ENCODE measurements around the gene ZZZ3. TPM values are rescaled to one million over a fixed set of nuclear protein-coding genes. Genes with fewer than 3 reads are reported as not detected.

Gene ZZZ3
- total and polyA plus RNA-seq, 4 donors: 8.6 to 48.9 (median 31.1) TPM

GRCh38 chr1:77659879-77660593 lies 22.4 kb downstream of the ZZZ3 start:
- Histone ChIP-seq H3K27me3 (ENCODE audit: control insufficient read depth in 4 of 4, insufficient read depth in 4 of 4, low read length in 3 of 4) (no peaks in the 10 kb centered on the region), H3K27ac (ENCODE audit: low read depth in 1 of 2, low read length in 2 of 2) (no peak overlapping the region), H3K4me1 (ENCODE audit: control insufficient read depth in 4 of 4, insufficient read depth in 4 of 4, low read length in 3 of 4) (peaks cover 0 to 8% (median 4%) of the 10 kb centered on the region in 4 donors), H3K9ac (ENCODE audit: low read depth in 1 of 2, low read length in 2 of 2) (no peak overlapping the region), H3K9me3 (ENCODE audit: control insufficient read depth in 4 of 4, low read length in 3 of 4) (no peaks in the 10 kb centered on the region), H3K4me3 (ENCODE audit: low read depth in 1 of 3, low read length in 3 of 3) (no peak overlapping the region), H3K36me3 (ENCODE audit: control insufficient read depth in 4 of 4, insufficient read depth in 3 of 4, low read depth in 1 of 4, low read length in 3 of 4) (no peaks in the 10 kb centered on the region)
- DNase-seq (ENCODE audit: low spot score): no peak
- TF ChIP-seq YY1 (IDR thresholded peaks at IDR 0.05): no peak
- TF ChIP-seq HNF4G (IDR thresholded peaks at IDR 0.05): no peak
- no peak for TF ChIP-seq RAD21 (IDR thresholded peaks at IDR 0.05)
- TF ChIP-seq GABPA (IDR thresholded peaks at IDR 0.05 in 1 of 2, conservative IDR thresholded peaks at IDR 0.05 in 1 of 2): no peak
- no peak for TF ChIP-seq EGR1 (IDR thresholded peaks at IDR 0.05; ENCODE audit: low read depth in 2 of 2)
- TF ChIP-seq, protein P1, sequence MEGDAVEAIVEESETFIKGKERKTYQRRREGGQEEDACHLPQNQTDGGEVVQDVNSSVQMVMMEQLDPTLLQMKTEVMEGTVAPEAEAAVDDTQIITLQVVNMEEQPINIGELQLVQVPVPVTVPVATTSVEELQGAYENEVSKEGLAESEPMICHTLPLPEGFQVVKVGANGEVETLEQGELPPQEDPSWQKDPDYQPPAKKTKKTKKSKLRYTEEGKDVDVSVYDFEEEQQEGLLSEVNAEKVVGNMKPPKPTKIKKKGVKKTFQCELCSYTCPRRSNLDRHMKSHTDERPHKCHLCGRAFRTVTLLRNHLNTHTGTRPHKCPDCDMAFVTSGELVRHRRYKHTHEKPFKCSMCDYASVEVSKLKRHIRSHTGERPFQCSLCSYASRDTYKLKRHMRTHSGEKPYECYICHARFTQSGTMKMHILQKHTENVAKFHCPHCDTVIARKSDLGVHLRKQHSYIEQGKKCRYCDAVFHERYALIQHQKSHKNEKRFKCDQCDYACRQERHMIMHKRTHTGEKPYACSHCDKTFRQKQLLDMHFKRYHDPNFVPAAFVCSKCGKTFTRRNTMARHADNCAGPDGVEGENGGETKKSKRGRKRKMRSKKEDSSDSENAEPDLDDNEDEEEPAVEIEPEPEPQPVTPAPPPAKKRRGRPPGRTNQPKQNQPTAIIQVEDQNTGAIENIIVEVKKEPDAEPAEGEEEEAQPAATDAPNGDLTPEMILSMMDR (IDR thresholded peaks at IDR 0.05; ENCODE audit: low read depth, low read length, missing input control): no peak
- TF ChIP-seq FOXA2 (IDR thresholded peaks at IDR 0.05): no peak
- TF ChIP-seq, protein P2, sequence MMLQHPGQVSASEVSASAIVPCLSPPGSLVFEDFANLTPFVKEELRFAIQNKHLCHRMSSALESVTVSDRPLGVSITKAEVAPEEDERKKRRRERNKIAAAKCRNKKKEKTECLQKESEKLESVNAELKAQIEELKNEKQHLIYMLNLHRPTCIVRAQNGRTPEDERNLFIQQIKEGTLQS (IDR thresholded peaks at IDR 0.05): no peak
- no peak for TF ChIP-seq TAF1 (conservative IDR thresholded peaks at IDR 0.05)
- TF ChIP-seq JUND (IDR thresholded peaks at IDR 0.05): no peak
- TF ChIP-seq, protein P3, sequence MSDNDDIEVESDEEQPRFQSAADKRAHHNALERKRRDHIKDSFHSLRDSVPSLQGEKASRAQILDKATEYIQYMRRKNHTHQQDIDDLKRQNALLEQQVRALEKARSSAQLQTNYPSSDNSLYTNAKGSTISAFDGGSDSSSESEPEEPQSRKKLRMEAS (IDR thresholded peaks at IDR 0.05): no peak
- TF ChIP-seq RXRA (IDR thresholded peaks at IDR 0.05): no peak
- 86% methylated on average over 4 of the region's 4 CpGs for WGBS

DNA sequence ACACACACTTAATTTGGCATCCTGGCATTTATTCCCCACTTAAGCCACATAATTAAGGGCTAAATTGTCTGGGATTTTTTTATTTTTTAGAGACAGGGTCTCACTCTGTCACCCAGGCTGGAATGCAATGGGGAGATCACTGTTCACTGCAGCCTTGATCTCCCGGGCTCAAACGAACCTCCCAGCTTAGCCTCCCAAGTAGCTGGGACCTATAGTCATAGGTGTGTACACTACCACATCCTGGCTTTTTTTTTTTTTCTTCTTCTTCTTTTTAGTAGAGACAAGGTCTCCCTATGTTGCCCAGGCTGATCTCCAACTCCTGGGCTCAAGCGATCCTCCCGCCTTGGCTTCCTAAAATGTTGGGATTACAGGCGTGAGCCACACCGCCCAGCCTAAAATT lies 24.2 kb downstream of the ZZZ3 start:
- Histone ChIP-seq H3K27me3 (ENCODE audit: control insufficient read depth in 4 of 4, insufficient read depth in 4 of 4, low read length in 3 of 4) (no peaks in the 10 kb centered on the region), H3K27ac (ENCODE audit: low read depth in 1 of 2, low read length in 2 of 2) (no peak overlapping the region), H3K4me3 (ENCODE audit: low read depth in 1 of 3, low read length in 3 of 3) (no peak overlapping the region), H3K36me3 (ENCODE audit: control insufficient read depth in 4 of 4, insufficient read depth in 3 of 4, low read depth in 1 of 4, low read length in 3 of 4) (no peaks in the 10 kb centered on the region), H3K9me3 (ENCODE audit: control insufficient read depth in 4 of 4, low read length in 3 of 4) (no peaks in the 10 kb centered on the region), H3K9ac (ENCODE audit: low read depth in 1 of 2, low read length in 2 of 2) (no peak overlapping the region), H3K4me1 (ENCODE audit: control insufficient read depth in 4 of 4, insufficient read depth in 4 of 4, low read length in 3 of 4) (peaks cover 0 to 8% (median 3%) of the 10 kb centered on the region in 4 donors)
- DNase-seq (ENCODE audit: low spot score): no peak
- no peak for TF ChIP-seq SP1 (IDR thresholded peaks at IDR 0.05)
- TF ChIP-seq TAF1 (conservative IDR thresholded peaks at IDR 0.05): no peak
- TF ChIP-seq RAD21 (IDR thresholded peaks at IDR 0.05): no peak
- TF ChIP-seq, protein P3 (IDR thresholded peaks at IDR 0.05): no peak
- TF ChIP-seq EGR1 (IDR thresholded peaks at IDR 0.05; ENCODE audit: low read depth in 2 of 2): no peak
- TF ChIP-seq ZBTB33 (IDR thresholded peaks at IDR 0.05): no peak
- no peak for TF ChIP-seq HNF4G (IDR thresholded peaks at IDR 0.05)
- TF ChIP-seq JUND (IDR thresholded peaks at IDR 0.05): no peak
- no peak for TF ChIP-seq GABPA (IDR thresholded peaks at IDR 0.05 in 1 of 2, conservative IDR thresholded peaks at IDR 0.05 in 1 of 2)
- TF ChIP-seq HNF4A (conservative IDR thresholded peaks at IDR 0.05): no peak
- TF ChIP-seq REST (IDR thresholded peaks at IDR 0.05): no peak
- TF ChIP-seq, protein P1 (IDR thresholded peaks at IDR 0.05; ENCODE audit: low read depth, low read length, missing input control): no peak
- no peak for TF ChIP-seq YY1 (IDR thresholded peaks at IDR 0.05)
- TF ChIP-seq, protein P2 (IDR thresholded peaks at IDR 0.05): no peak
- no peak for TF ChIP-seq NR2F2 (IDR thresholded peaks at IDR 0.05)
- no peak for TF ChIP-seq FOXA2 (IDR thresholded peaks at IDR 0.05)
- no peak for TF ChIP-seq RXRA (IDR thresholded peaks at IDR 0.05)
- TF ChIP-seq FOXA1 (IDR thresholded peaks at IDR 0.05): no peak
- 96% methylated on average over 6 of the region's 6 CpGs for whole genome bisulfite sequencing

Data from liver (tissue), 9 donors.